Measurements from ENCODE around the gene TNFAIP3. TPM values are rescaled to one million over a fixed set of nuclear protein-coding genes. Genes with fewer than 3 reads are reported as not detected.

The TNFAIP3 gene
- polyA plus RNA-seq, 12 donors, result 10.5 to 31.1 (median 19.3) TPM; not detected in 1

- no peak for DNase-seq
Measured at GRCh38 chr6:137919837-137920730, 53.0 kb downstream of the TNFAIP3 start.

GRCh38 chr6:137921823-137922222 is 54.8 kb downstream of the TNFAIP3 start:
- no peak for DNase-seq

GRCh38 chr6:137923866-137924653 is 57.0 kb downstream of the TNFAIP3 start:
- DNase-seq, result no peak

- DNase-seq, result no peak
Measured at GRCh38 chr6:137925141-137925698, 58.2 kb downstream of the TNFAIP3 start.

- no peak for DNase-seq
Measured at GRCh38 chr6:137926207-137926731, 59.2 kb downstream of the TNFAIP3 start.

- no peak for DNase-seq
Measured at GRCh38 chr6:137926985-137927384, 59.9 kb downstream of the TNFAIP3 start.

- peak; percentile 23 for DNase-seq
Measured at GRCh38 chr6:137927777-137928218, 60.7 kb downstream of the TNFAIP3 start.

GRCh38 chr6:137928286-137928685 is 61.2 kb downstream of the TNFAIP3 start:
- DNase-seq, result no peak

- DNase-seq, result no peak
Measured at GRCh38 chr6:137931849-137932465, 64.9 kb downstream of the TNFAIP3 start.

Other genes with a start within 250 kb of the TNFAIP3 start
- 100 to 1,000 TPM in 1 of 12 donors, 10 to 100 TPM in 2, 1 to 10 TPM in 3, under 1 TPM in 5, not detected in 1; 0.54 to 112 (median 1.0) TPM for gene PERP, start 240.2 kb downstream of the TNFAIP3 start, polyA plus RNA-seq (ENCODE audit: insufficient read length in 12 of 12)